ENCODE results near the gene ZNF93.
A peak's percentile ranks its signal among the peaks of the same experiment; 100 is the strongest.
"Not testable (repeated sequence)": the region's sequence is repeated elsewhere in the genome, so short reads cannot be mapped to it uniquely, and the experiment has no call there.

ZNF93 gene

GRCh38 chr19:19938449-19938848 is 37.7 kb downstream of the ZNF93 start:
- no peak for DNase-seq

- DNase-seq, result no peak
Observed at GRCh38 chr19:19943848-19944582, 43.3 kb downstream of the ZNF93 start.

GRCh38 chr19:19944583-19944880 is 43.8 kb downstream of the ZNF93 start:
- no peak for DNase-seq

DNA sequence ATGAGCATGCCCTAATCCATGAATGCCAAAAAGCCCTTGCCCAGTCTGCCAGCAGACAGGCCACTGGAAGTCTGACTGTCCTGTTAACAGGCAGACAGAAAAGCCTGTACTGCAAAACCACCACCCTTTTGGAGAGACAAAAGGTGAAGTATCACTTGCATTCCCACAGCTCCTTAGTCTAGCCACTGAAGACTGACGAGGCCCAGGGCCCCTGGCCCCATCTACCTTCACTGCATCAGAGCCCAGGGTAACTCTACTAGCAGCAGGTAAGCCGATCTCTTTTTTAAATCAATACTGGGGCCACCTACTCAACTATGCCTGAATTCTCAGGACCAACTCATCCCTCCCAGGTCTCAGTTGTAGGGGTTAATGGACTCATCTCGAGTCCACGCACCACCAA is 45.5 kb downstream of the ZNF93 start:
- no peak for DNase-seq

DNA sequence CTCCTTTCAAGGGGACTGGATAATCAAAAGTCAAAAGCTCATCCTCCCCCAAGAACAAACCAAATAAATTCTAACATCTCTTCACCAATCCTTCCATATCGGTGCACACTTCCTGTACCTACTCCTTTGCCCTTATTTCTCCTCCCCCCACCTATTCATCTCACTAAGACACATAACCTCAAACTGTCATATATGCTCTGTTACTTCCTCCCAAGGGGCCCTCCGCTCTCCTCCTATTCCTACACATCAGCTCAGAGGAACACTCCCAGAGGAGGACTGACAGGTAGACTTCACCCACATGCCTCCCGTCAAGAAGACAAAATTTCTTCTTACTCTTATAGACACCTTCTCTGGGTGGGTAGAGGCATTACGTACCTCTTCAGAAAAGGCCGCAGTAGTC is 48.1 kb downstream of the ZNF93 start:
- no peak for DNase-seq

GRCh38 chr19:19955208-19955607 is 54.5 kb downstream of the ZNF93 start:
- DNase-seq, result no peak

DNA sequence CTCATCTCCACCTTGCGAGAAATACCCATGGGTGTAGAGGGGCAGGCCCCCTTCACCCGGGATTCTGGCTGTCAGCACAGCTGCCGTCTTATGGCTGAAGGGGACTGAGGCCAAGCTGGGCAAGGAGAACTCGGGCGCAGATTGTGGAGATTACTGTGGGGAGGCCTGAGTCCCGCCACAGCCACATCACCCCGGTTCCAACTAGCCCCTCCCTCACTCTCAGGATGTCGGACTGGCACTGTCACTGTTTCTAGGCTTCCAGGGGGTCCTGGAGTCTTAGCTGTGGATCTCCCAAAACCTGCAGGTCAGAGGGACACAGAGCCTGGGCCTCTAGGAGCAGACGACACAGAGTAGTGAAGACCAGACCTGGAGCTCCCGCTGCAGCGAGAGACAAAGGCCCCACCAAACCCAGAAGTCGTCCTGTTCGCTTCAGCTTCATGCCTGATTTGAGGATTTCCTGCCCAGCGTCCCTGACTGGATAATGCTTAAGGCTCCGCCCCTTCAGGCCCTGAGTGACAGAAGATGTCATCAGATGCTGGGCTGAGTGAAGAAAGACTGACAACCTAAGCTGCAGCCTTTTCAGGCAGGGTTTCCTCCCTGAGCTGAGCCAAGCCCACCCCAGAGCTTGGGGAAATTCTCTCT is 55.8 kb downstream of the ZNF93 start:
- no peak for DNase-seq

GRCh38 chr19:19957766-19958165 is 57.0 kb downstream of the ZNF93 start:
- DNase-seq, result not testable (repeated sequence)

DNA sequence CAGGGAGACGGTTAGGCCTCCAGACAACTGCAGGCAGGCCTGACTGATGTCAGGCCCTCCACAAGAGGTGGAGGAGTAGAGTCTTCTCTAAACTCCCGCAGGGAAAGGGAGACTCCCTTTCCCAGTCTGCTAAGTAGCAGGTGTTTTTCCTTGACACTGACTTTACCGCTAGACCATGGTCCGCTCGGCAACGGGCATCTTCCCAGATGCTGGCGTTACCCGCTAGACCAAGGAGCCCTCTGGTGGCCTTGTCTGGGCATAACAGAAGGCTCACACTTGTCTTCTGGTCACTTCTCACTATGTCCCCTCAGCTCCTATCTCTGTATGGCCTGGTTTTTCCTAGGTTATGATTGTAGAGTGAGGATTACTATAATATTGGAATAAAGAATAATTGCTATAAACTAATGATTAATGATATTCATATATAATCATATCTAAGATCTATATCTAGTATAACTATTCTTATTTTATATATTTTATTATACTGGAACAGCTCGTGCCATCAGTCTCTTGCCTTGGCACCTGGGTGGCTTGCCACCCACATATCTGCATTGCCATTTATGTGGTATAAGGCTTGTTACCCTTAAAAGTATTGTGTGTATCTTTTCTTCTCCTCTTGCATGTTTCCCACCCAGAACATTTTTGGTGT is 58.5 kb downstream of the ZNF93 start:
- peak in 1 of 2 donors; percentile 8 for DNase-seq

DNA sequence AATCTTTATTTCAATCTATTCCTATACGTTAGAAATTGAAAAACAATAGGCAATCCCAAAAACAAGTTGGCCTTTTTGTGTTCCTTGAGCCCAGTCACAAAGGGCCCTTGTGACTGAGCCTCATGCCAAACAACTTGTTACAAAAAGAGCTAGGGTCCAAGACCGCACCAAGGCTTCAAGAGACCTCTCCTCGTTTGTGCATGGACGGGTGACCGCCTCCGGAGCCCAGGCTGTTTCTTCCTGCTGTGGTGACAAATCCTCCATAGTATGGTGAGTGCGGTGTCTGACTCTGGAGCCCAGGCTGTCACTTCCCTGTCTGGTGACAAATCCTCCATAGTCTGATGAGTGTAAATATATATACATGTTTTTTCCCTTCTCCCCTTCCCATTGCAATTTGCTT is 63.7 kb downstream of the ZNF93 start:
- no peak for DNase-seq

DNA sequence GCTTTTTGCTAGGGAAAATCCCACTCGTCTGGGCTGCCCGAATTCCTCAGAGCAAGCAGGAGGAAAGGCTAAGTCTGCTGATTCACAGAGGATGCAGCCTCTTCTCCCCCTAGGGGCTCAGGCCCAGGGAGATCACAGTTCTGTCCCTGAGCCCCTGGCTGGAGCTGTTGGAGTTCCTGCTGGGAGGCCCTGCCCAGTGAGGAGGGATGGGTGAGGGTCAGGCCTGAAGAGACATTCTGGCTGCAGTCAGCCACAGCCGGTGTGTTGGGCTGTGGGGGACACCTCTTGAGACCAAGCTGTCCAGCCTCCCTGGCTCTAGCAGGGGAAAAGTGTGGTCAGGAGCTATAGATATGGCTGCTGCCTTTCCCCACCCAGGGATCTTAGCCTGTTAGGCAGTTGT is 65.4 kb downstream of the ZNF93 start:
- DNase-seq, result not testable (repeated sequence)

DNA sequence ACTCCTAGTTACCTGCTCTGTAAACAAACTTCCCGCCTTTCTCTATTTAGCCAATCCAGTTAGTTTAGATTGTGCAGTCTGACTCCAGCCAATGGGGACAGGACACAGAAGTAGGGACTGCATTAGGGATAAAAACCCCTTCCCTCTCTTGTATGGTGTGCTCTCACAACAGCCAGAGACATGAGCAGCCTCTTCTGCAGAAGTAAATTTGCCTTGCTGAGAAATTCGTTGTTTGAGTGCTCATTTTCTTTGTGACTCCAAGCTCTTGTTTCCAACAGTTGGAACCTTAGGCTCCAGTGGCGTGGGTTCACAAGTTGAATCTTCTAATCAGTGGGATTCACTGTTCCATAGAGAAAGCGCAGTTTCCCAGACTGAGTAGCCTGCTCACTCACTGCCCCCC is 66.1 kb downstream of the ZNF93 start:
- DNase-seq, result no peak

All from bone marrow (tissue), 2 donors.